Osteocyte (in vitro differentiated cells): ENCODE data around the gene MMAA. TPM values are rescaled to one million over a fixed set of nuclear protein-coding genes. Genes with fewer than 3 reads are reported as not detected.

Experiments used
- DNase-seq: peaks from one replicate; pipeline ENCODE4 v3.0.0; 2021; ENCODE audit warnings: mixed read lengths; ENCODE audit not compliant: unreplicated experiment; ENCODE audit errors: extremely low spot score
- H3K27ac Mint-ChIP-seq: one replicate; pipeline ENCODE4 v1.8.0; 2021; ENCODE audit warnings: mild to moderate bottlenecking, mixed read lengths; ENCODE audit not compliant: unreplicated experiment
- H3K27me3 Mint-ChIP-seq: one replicate; pipeline ENCODE4 v1.8.0; 2021; ENCODE audit warnings: mixed read lengths; ENCODE audit not compliant: unreplicated experiment
- H3K36me3 Mint-ChIP-seq: one replicate; pipeline ENCODE4 v1.8.0; 2021; ENCODE audit warnings: mixed read lengths; ENCODE audit not compliant: unreplicated experiment
- H3K4me1 Mint-ChIP-seq: one replicate; pipeline ENCODE4 v1.8.0; 2021; ENCODE audit warnings: mixed read lengths; ENCODE audit not compliant: unreplicated experiment
- H3K4me3 Mint-ChIP-seq: one replicate; pipeline ENCODE4 v1.8.0; 2021; ENCODE audit warnings: mild to moderate bottlenecking, moderate library complexity, mixed read lengths; ENCODE audit not compliant: unreplicated experiment
- H3K9me3 Mint-ChIP-seq: one replicate; pipeline ENCODE4 v1.8.0; 2021; ENCODE audit warnings: mixed read lengths; ENCODE audit not compliant: unreplicated experiment
- total RNA-seq: library from RNA; stranded (reverse); gene quantifications from 2 replicates; pipeline ENCODE4 v1.2.1, GENCODE V29; 2021
- TF ChIP-seq, protein P1 (sequence below): fragments of 200-600 bp; sonication (generic); IDR thresholded peaks from 2 replicates; pipeline ENCODE4 v1.5.0; 2021; ENCODE audit warnings: antibody characterized with exemption, mild to moderate bottlenecking, moderate library complexity

Gene MMAA
- total RNA-seq, 1 donor from 2014 or later = 9.9 TPM

DNA sequence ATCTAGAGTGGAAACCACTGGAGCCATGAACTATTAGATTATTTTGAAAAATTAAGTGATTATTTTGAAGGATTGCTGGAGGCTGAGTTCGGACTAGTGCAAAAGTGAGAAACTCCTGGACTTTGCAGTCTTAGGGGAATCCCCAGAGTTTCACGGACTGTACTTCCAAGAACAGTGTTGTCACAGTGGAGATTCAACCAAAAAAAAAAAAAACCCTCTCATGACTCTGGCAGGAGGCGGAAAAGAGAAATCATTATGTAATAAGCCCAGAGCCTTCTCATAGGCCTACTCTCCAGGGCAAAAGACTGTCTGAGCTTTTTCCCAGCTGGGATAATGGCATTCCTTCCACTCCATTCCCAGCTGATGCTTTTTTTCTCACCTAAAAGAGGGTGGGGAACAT lies 44.0 kb downstream of the MMAA start:
- Mint-ChIP-seq H3K4me3 (no peak overlapping the region), H3K27me3 (no peaks in the 10 kb centered on the region)

DNA sequence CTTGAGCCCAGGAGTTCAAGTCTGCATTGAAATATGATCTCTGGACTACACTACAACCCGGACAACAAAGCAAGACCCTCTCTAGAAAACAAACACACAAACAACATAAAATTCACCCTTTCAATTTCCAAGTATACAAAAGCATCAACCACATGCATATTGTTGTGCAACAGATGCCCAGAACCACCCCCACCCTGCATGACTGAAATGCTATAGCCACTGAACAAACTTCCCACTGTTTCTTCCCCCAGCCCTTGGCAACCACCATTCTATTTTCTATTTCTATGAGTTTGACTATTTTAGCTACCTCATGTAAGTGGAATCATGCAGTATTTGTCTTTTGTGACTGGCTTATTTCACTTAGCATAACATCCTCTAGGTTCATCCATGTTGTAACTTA lies 46.6 kb downstream of the MMAA start:
- Mint-ChIP-seq H3K9me3 (peaks cover 5% of the 10 kb centered on the region), H3K27ac (no peak overlapping the region), H3K36me3 (peaks cover 6% of the 10 kb centered on the region), H3K4me3 (no peak overlapping the region), H3K4me1 (no peaks in the 10 kb centered on the region), H3K27me3 (no peaks in the 10 kb centered on the region)
- DNase-seq = no peak
- TF ChIP-seq, protein P1, sequence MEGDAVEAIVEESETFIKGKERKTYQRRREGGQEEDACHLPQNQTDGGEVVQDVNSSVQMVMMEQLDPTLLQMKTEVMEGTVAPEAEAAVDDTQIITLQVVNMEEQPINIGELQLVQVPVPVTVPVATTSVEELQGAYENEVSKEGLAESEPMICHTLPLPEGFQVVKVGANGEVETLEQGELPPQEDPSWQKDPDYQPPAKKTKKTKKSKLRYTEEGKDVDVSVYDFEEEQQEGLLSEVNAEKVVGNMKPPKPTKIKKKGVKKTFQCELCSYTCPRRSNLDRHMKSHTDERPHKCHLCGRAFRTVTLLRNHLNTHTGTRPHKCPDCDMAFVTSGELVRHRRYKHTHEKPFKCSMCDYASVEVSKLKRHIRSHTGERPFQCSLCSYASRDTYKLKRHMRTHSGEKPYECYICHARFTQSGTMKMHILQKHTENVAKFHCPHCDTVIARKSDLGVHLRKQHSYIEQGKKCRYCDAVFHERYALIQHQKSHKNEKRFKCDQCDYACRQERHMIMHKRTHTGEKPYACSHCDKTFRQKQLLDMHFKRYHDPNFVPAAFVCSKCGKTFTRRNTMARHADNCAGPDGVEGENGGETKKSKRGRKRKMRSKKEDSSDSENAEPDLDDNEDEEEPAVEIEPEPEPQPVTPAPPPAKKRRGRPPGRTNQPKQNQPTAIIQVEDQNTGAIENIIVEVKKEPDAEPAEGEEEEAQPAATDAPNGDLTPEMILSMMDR = no peak

More for the DNA sequence above, 44.0 kb downstream of the MMAA start:
- Mint-ChIP-seq H3K27ac (no peak overlapping the region), H3K9me3 (peaks cover 5% of the 10 kb centered on the region), H3K36me3 (peaks cover 8% of the 10 kb centered on the region), H3K4me1 (no peaks in the 10 kb centered on the region)
- TF ChIP-seq, protein P1 = no peak
- no peak for DNase-seq

DNA sequence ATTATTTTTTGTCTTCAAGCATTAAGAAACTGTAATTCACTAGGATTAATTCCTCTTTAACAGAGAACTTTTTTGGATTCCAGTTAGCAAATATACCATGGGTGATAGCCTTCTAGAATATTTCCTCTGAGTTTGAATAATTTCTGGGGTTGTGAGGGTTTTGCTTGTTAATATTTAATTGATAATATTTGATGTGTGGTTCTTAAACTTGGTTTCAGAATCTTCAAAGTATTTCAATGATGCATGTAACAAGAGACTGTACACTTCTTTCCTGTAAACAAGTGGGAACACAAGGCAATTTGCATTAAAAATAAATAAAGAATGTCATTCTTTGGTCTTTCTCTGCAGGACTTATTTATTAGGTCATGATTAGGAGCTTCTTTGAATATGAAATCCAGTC lies 51.2 kb downstream of the MMAA start:
- no peak for DNase-seq
- Mint-ChIP-seq H3K27me3 (no peaks in the 10 kb centered on the region), H3K27ac (no peak overlapping the region), H3K4me3 (no peak overlapping the region), H3K36me3 (no peaks in the 10 kb centered on the region), H3K9me3 (no peaks in the 10 kb centered on the region), H3K4me1 (no peaks in the 10 kb centered on the region)
- TF ChIP-seq, protein P1 = no peak

DNA sequence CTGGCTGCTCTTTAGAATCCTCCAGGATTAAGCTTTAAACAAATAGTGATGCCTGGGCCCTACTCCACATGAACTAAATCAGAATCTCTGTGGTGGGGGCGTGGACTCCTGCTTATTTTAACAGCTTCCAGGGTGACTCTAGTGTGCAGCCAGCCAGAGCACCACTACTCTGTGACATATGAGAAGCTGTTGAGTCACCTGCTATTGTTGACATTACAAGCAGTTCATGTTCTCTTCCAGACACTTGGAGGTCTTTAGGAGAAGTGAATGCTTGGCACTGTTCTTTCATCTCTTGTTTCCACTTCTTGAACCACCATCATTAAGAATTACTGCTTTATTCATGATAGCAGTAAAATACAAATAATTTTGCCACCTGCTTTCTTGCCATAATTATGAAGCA lies 60.3 kb downstream of the MMAA start:
- DNase-seq = no peak
- TF ChIP-seq, protein P1 = no peak
- Mint-ChIP-seq H3K36me3 (no peaks in the 10 kb centered on the region), H3K9me3 (peaks cover 13% of the 10 kb centered on the region), H3K4me1 (peaks cover 15% of the 10 kb centered on the region), H3K27ac (peak overlapping the region; percentile 53), H3K27me3 (no peaks in the 10 kb centered on the region), H3K4me3 (no peak overlapping the region)

DNA sequence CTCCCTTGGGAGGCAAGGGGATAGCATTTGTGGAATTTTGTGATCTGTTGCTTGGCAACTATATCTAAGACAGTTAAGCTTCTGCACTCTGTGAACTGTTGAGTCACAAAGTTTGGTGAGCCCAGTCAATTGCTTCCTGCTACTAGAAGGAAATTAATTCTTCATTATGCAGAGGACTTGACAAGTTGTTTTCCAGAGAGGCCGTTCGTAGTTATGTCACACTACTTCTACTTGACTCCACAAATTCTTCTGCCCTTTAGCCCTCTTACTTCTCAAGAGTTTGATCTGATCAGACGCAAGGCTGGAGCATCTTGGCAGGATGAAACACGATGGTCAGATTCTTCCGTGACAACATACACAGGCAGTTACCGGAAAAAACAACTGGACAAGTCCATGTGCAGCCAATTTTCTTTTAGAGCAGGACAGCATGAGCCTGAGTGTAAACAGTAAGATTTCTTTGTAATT lies 60.8 kb downstream of the MMAA start, which contains the start of gene C4orf51:
C4orf51 (plus strand) TSS at position 156 of the 465 bp plus-strand sequence; CDS start at position 214, 58 bp downstream.
- no peaks in the 10 kb centered on the region for H3K36me3 Mint-ChIP-seq
- peaks cover 15% of the 10 kb centered on the region for H3K4me1 Mint-ChIP-seq
- peak within 1 kb of the TSS; percentile 53 for H3K27ac Mint-ChIP-seq
- TF ChIP-seq, protein P1 = no peak
- DNase-seq = no peak
- H3K27me3 Mint-ChIP-seq = no peaks in the 10 kb centered on the region
- no peak within 1 kb of the TSS for H3K4me3 Mint-ChIP-seq
- H3K9me3 Mint-ChIP-seq = peaks cover 13% of the 10 kb centered on the region
